ENCODE data around the gene NCK2. TPM values are rescaled to one million over a fixed set of nuclear protein-coding genes. Genes with fewer than 3 reads are reported as not detected.

NCK2 gene
- total RNA-seq, 1 experiment from 2014 or later: 26.7 TPM

DNA sequence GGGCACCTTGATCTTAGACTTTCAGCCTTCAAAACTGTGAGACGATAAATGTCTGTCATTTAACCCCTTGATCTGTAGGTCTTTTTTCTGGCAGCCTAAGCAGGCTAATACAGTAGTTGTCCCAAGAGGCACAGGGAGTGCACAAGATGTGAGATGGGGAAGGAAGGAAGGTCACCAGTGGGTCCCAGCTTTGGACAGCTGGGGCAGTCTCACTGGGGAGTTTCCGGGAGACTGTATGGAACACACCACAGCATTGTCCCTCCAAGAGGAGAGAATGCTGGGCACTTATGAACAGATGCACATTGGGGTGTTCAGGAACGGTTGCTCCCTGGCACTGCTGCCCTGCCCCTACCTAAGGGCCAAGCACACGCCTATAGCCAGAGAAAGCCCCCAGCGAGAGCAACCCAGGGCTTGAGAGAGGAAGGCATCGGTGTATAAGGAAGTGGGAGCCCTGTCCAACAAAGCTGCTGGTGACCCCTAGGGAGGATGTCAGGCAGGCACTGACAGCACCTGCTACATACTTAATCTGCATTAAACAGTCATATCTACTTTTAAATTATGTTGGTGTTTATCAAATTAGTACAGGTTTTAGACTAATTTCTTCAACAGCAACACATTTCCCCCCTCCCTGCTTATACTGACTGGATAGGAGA is 11.6 kb upstream of the NCK2 start:
- Histone ChIP-seq H3K4me1 (ENCODE audit: control insufficient read depth in 1 of 2, insufficient read depth in 2 of 2, low read length in 2 of 2) (0 out of 4 replicates have a peak, but pooled peaks cover 0 to 4% of the 10 kb centered on the region in 2 experiments), H3K9me2 (ENCODE audit: insufficient read depth) (no peaks in the 10 kb centered on the region), H3K4me2 (ENCODE audit: low read length) (no peak overlapping the region), H3K79me2 (ENCODE audit: insufficient read depth, low read length) (no peaks in the 10 kb centered on the region), H3K4me3 (replicated peaks in 1 of 2; ENCODE audit: low read depth in 1 of 2, low read length in 2 of 2) (no peak overlapping the region), H3K27me3 (ENCODE audit: insufficient read depth, low read length) (peaks cover 3% of the 10 kb centered on the region), H3K27ac (ENCODE audit: low read depth, low read length) (no peak overlapping the region), H3K9me3 (ENCODE audit: control insufficient read depth in 1 of 2, insufficient read depth in 1 of 2, low read depth in 1 of 2, low read length in 2 of 2) (peaks cover 0 to 11% of the 10 kb centered on the region in 2 experiments; a peak in 1 of 4 replicates), H2AFZ (ENCODE audit: low read depth, low read length, poor library complexity, severe bottlenecking) (no peak overlapping the region), H3K36me3 (ENCODE audit: control insufficient read depth in 1 of 2, insufficient read depth in 2 of 2, low read length in 2 of 2) (no peaks in the 10 kb centered on the region), H3K9ac (ENCODE audit: low read length) (no peak overlapping the region), H4K20me1 (ENCODE audit: insufficient read depth) (no peaks in the 10 kb centered on the region)
- RAD21 ChIA-PET (ENCODE audit: low non-redundant PET in 1 of 2, low total read pairs in 2 of 2, uncharacterized antibody in 2 of 2, unreplicated experiment in 2 of 2): no interaction called here
- BruUV-seq (replicated peaks): no TSS peak
- CTCF ChIA-PET: no interaction called here
- ATAC-seq (no peak), DNase-seq (ENCODE audit: low read depth, low spot score) (no peak)
- POLR2A ChIA-PET: no interaction called here
- intact Hi-C loops (cut with micrococcal nuclease): no loop called here
- TF ChIP-seq YY1 (IDR thresholded peaks at IDR 0.05; ENCODE audit: extremely low read depth, insufficient replicate concordance, low read depth, low read length): no peak
- TF ChIP-seq CBX3 (IDR thresholded peaks at IDR 0.05; ENCODE audit: low read depth): no peak
- no peak for TF ChIP-seq ELF1 (IDR thresholded peaks at IDR 0.05; ENCODE audit: borderline replicate concordance, low read depth)
- TF ChIP-seq EGR1 (IDR thresholded peaks at IDR 0.05; ENCODE audit: low read depth): no peak
- no peak for TF ChIP-seq POLR2AphosphoS5 (IDR thresholded peaks at IDR 0.05; ENCODE audit: low read depth, low read length)
- no peak for TF ChIP-seq POLR2A (IDR thresholded peaks at IDR 0.05; ENCODE audit: borderline replicate concordance, extremely low read depth, insufficient read depth, insufficient read length)
- TF ChIP-seq SRF (IDR thresholded peaks at IDR 0.05; ENCODE audit: low read depth): no peak
- TF ChIP-seq, protein P1, sequence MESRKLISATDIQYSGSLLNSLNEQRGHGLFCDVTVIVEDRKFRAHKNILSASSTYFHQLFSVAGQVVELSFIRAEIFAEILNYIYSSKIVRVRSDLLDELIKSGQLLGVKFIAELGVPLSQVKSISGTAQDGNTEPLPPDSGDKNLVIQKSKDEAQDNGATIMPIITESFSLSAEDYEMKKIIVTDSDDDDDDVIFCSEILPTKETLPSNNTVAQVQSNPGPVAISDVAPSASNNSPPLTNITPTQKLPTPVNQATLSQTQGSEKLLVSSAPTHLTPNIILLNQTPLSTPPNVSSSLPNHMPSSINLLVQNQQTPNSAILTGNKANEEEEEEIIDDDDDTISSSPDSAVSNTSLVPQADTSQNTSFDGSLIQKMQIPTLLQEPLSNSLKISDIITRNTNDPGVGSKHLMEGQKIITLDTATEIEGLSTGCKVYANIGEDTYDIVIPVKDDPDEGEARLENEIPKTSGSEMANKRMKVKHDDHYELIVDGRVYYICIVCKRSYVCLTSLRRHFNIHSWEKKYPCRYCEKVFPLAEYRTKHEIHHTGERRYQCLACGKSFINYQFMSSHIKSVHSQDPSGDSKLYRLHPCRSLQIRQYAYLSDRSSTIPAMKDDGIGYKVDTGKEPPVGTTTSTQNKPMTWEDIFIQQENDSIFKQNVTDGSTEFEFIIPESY (IDR thresholded peaks at IDR 0.05; ENCODE audit: extremely low read depth, insufficient replicate concordance, low read length): no peak
- TF ChIP-seq RAD21 (IDR thresholded peaks at IDR 0.05; ENCODE audit: low read depth): no peak
- TF ChIP-seq SP1 (IDR thresholded peaks at IDR 0.05; ENCODE audit: low read depth): no peak
- TF ChIP-seq ZFX (IDR thresholded peaks at IDR 0.05): no peak
- TF ChIP-seq FOSL1 (IDR thresholded peaks at IDR 0.05; ENCODE audit: low read depth): no peak
- TF ChIP-seq, protein P2, sequence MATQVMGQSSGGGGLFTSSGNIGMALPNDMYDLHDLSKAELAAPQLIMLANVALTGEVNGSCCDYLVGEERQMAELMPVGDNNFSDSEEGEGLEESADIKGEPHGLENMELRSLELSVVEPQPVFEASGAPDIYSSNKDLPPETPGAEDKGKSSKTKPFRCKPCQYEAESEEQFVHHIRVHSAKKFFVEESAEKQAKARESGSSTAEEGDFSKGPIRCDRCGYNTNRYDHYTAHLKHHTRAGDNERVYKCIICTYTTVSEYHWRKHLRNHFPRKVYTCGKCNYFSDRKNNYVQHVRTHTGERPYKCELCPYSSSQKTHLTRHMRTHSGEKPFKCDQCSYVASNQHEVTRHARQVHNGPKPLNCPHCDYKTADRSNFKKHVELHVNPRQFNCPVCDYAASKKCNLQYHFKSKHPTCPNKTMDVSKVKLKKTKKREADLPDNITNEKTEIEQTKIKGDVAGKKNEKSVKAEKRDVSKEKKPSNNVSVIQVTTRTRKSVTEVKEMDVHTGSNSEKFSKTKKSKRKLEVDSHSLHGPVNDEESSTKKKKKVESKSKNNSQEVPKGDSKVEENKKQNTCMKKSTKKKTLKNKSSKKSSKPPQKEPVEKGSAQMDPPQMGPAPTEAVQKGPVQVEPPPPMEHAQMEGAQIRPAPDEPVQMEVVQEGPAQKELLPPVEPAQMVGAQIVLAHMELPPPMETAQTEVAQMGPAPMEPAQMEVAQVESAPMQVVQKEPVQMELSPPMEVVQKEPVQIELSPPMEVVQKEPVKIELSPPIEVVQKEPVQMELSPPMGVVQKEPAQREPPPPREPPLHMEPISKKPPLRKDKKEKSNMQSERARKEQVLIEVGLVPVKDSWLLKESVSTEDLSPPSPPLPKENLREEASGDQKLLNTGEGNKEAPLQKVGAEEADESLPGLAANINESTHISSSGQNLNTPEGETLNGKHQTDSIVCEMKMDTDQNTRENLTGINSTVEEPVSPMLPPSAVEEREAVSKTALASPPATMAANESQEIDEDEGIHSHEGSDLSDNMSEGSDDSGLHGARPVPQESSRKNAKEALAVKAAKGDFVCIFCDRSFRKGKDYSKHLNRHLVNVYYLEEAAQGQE (IDR thresholded peaks at IDR 0.05; ENCODE audit: low read depth): no peak
- TF ChIP-seq JUND (IDR thresholded peaks at IDR 0.05): no peak
- TF ChIP-seq, protein P3, sequence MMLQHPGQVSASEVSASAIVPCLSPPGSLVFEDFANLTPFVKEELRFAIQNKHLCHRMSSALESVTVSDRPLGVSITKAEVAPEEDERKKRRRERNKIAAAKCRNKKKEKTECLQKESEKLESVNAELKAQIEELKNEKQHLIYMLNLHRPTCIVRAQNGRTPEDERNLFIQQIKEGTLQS (IDR thresholded peaks at IDR 0.05): no peak
- no peak for TF ChIP-seq EZH2phosphoT487 (IDR thresholded peaks at IDR 0.05; ENCODE audit: borderline replicate concordance)
